SHP77 (cell line): Measurements from ENCODE around the gene IGFBP4.

Experiments used
- DNase-seq, 2 experiments: peaks; one replicate each; lab custom pipeline; 2025; lab: John Stamatoyannopoulos, UW

Gene IGFBP4

DNA sequence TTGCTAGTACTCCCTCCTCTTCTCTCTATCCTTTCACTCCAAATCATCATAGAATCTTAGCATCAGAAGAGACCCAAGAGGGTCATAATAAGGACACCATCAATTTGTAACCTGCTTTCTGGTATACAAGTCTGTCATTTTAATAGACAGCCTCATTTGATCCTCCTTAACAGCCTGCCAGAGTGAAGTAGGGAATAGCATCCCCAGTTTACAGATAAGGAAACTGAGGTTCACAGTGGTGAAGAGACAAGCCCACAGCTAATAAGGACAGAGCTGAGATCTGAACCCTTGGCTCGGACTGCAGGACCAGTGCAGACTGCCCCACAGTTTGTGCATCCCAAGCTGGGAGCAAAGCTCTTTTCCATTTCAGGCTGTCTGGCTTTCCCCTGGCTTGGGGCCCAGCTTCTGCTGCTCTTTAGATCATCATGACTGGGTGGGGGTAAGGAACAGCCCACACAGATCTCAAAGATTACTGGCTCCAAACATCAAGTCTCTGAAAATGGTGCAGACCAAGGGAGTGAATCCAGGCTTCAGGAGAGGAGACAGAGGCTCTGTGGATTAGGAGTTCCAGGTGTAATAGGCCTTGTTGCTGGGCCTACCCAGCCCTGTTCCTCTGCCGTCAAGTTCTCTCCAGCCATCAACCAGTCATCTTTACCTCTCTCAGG is 10.3 kb upstream of the IGFBP4 start:
- no peak for DNase-seq

GRCh38 chr17:40433551-40434415 is 9.5 kb upstream of the IGFBP4 start:
- no peak for DNase-seq

DNA sequence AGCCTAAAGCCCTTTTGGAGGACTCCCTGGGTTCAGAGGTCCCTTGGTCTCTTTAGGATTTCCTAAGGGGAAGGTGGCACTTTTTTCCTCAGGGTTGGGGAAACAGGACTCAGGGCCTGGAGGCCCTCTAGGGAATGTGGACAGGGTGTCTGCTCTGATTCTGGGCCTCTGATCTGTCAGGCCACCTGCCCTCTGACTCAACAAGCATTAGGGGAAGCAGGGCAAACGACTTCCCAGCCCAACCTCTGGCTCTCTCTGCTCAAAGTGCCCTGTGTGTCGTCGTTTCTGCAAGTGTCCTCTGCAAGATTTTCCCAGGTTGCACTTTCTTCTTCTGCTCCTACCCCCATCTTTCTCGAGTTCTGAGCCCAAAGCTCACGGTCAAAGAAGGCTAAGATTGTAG is 6.6 kb upstream of the IGFBP4 start:
- DNase-seq, result no peak

DNA sequence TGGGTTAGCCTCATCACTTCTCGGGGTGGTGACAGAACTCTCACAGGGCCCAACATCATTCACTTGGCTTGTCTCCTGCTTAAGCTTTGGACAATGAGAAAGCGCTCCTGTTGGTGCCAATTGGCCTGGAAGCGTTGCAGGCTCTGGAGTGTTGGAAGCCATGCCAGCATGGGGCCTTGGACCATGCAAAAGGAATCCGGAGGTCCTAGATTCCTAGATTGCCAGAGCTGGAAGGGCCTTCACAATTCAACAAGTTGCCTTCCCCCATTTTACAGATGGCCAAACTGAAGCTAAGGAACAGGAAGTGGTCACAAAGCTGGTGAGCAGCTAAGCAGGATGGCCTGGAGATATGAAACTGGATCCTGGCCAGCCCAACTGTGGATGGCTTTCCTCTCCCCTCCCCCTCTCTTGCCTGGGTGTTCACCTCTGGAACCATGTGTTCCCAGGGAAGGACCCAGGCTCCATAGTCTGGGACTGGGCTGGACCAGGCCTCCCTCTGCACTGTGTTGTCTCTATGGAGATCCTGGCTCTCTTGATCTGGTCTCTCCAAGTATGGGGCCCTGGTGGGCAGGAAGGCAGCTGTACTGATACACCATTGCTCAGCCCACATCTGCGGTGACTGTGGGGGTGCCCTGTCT is 6.0 kb upstream of the IGFBP4 start:
- no peak for DNase-seq

GRCh38 chr17:40440166-40440565 is 3.1 kb upstream of the IGFBP4 start:
- DNase-seq, result no peak

DNA sequence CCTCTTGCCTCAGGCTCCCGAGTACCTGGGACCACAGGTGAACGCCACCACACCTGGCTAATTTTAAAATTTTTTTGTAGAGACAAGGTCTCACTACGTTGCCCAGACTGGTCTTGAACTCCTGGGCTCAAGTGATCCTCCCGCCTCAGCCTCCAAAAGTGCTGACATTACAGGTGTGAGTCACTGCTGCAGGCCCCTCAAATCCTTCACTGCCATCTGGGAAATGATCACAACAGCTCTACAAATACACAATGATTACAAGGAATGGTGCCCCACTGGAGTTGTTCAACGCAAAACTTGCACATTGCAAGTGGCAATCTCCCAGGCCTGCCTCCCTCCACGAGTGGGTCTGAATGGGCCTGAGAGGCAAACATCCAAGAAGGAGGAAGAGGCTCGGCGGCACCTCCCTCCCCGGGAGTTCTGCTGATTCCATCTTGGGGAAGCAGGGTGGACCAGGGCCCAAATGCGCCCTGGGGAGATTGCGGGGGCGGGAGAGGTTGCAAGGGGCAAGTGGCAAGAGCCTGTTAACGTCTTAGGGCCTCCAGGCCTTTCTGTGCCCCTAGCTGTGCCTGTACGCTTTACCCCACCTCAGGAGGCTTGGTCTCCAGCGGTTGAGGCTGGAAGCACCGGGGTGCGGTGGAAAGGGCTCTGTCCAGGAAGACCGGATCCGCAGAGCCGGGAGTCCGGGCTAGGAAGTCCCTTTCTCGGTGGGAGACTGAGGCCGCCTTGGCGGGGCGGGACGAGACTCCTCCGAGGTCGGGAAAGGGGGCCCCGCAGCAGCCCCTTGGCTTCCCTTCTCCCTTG is 656 bp upstream of the IGFBP4 start:
- no peak for DNase-seq

DNA sequence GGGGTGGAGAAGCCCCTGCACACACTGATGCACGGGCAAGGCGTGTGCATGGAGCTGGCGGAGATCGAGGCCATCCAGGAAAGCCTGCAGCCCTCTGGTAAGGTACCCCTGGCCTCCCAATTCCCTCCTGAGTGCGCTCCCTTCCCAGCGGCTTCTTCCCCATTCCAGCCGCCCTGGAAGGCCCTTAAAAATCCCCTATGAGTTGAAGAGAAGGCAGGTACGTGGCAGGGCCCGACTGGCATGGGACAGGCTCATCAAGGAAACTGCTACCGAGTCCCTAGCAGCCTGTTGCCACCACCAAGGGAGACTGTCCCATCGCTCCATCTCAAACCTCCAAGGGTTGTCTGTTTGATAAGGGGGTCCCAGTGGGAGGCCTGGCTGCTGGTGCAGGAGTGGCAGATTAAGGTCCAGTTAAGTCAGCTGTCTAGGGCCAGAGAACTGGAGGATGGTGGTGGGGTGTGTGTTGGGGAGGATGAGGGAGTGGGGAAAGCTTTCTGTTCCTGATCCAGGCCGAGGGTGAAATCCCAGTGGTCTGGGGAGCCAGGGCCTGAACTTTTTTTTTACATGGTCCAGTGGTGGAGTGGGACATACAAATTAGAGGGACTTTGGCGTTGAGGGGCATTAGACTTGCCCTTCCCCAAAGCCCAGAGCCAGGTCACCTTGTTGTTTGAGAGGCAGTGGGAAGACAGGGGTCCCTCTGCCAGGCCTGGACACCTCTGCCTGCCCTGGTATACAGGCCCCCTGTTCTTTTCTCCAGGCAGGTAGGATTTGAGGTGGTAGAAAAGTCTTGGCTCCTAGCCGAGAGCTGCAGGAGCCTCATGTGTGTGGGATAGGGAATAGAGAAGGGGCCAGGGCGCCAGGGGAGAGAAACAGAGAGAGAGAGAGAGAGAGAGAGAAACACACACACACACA is 994 bp downstream of the IGFBP4 start:
- DNase-seq, result no peak

GRCh38 chr17:40445751-40446468 is 2.7 kb downstream of the IGFBP4 start:
- no peak for DNase-seq

DNA sequence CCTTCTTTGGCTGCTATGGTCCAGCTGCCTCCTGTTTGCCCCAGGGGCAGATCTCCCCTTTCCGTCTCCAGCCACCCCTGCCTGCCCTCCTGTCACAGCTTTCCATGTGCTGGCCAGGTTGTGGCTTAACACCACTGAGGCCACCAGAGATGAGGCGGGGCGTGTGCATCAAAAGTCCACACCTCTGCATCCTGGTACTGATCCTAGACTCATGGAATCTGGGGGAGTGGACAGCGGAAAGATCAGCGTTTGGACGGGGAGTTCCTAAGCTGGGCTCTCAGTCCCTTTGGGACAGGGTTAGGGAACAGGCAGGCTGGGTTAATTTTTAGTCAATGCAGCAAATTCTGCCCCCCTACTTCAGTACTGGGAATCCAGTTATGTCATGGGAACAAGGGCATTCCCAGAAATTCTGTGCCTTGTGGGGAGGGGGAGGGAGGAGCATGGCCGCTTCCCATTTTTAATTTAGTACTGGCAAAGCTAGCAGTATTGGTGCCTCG is 3.9 kb downstream of the IGFBP4 start:
- no peak for DNase-seq

DNA sequence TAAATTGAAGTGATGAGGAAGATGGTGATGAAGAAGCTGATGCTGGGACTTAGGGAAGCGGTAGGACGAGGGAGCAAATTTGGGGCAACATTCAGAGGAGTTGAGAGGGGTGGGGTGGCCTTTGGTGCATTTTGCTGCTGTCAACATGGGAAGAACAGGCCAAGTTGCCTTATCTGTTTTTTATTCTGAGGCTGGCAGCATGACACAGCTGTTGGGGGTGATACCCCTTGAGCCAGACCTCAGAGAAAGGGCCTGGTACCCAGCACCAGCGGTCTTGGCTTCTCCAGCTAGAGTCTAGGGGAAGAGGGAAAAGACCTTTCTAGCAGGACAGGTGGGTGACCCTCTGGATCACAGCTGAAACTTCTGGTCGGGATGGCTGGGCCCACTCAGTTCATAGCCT is 4.6 kb downstream of the IGFBP4 start:
- DNase-seq, result no peak

- DNase-seq, result no peak
These were observed 5.0 kb downstream of the IGFBP4 start for GRCh38 chr17:40448213-40448638.

DNA sequence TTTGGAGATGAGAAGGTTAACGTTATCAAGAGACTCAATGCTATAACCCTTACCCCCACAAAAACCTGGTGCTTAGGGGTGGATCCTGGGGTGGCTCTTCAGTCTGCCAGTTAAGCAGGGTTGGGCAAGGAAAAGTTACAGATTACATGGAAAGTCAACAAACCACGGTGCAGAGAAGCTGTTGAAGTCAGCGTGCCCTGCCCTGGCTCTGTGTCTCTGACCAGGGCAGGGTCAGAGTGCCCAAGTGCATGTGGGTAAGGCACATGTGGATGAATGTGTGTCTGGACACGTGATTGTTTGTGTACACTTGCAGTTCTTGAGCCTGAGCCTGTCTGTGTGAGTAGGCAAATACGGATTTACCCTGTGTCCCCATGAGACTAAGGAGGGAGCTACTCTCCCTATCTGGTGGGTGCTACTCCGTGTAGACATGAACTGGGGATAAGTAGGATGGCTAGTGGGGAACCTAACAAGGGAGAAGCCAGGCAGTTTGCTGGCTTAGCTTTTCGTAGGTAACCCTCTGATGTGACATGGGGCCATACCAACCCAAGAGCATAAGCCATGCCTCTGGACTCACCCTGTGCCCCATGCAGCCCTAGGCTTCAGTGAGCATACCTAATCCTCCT is 5.5 kb downstream of the IGFBP4 start:
- DNase-seq, result no peak

GRCh38 chr17:40450175-40450574 is 6.9 kb downstream of the IGFBP4 start:
- DNase-seq, result no peak

DNA sequence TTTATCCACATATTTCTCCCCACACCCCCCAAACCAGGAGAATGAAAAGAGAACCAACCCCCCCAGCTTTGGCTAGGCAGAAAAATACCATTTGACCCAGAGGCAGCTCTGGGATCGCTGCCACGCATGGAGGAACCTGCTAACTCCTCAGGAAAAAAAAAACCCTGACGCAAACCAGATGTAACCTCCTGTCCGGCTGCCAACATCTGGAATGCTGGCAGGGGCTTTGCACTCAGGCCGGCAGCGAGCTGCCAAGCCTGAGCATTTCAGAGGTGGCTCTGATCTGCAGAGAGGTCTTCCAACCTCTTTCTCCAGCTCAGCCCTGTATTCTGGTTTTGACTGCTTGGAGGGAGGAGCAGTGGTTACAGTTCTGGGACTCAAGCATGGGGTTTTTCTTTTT is 8.2 kb downstream of the IGFBP4 start:
- DNase-seq, result no peak

DNA sequence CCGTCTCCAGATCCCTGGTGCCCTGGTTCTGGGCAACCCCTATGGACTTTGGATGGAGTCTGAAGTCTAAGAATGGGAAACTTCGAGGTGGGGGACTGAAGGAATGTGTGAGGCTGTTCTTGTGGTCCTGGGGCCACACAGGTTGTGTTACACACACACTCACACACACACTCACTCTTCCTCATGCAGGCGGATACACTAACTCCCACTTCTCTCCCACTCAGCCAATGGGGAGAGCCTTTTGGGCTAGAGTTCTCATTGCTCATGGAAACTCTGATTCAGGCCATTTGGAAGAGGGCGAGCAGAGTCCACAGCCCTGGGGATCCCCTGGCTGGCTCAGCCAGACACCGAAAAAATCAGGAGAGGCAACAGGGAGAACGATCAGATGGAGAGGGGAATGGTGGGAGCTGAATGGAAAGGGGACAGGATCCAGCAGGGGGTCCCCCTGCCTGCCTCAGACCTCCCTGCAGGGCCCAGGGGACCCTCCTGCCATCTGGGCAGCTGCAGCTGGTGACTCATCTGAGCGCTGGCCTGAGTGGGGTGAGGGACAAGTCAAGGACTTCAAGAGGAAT is 9.1 kb downstream of the IGFBP4 start:
- no peak for DNase-seq

DNA sequence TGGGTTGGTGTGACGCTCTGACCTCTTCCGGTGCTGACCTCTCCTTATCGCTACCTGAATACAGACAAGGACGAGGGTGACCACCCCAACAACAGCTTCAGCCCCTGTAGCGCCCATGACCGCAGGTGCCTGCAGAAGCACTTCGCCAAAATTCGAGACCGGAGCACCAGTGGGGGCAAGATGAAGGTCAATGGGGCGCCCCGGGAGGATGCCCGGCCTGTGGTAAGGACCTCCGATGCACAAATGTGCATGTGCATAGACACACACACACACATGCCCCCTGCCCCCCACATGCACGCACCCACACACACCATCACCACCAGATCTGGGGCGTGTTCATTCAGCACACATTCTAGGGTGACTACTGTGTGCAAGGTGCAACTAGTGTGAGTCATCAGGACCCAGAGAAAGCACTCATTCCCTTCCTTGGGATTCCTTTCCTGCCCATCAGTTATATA is 9.7 kb downstream of the IGFBP4 start:
- DNase-seq, result no peak

GRCh38 chr17:40453881-40454612 is 10.8 kb downstream of the IGFBP4 start:
- DNase-seq, result no peak

DNA sequence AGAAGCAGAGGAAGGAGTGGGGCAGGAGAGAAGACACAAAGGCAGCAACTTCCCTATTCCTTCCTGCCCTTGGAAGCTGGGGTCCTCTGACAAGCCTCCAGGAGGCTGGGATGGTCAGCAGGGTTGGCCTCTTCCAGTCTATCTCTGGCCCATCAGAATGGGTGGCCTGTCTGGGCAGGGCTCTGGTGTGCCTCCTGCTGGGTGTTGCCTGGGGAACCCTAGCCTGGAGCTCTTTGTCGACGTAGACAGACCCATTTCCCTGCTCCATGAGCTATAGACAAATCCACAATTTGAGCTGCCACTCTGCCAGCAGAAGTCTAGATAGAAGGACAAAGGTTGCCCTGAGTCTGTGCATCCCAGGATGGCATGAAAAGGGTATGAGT is 11.4 kb downstream of the IGFBP4 start:
- DNase-seq, result no peak
